TTC549 (cell line): ENCODE results near the gene EPHA6.
"Not testable (repeated sequence)": the region's sequence is repeated elsewhere in the genome, so short reads cannot be mapped to it uniquely, and the experiment has no call there.

ENCODE experiments used
- FAIRE-seq: peaks from 2 replicates; lab custom pipeline; 2012; peaks lifted over from hg19 to GRCh38; lab: Jason Lieb, UNC

EPHA6 gene

DNA sequence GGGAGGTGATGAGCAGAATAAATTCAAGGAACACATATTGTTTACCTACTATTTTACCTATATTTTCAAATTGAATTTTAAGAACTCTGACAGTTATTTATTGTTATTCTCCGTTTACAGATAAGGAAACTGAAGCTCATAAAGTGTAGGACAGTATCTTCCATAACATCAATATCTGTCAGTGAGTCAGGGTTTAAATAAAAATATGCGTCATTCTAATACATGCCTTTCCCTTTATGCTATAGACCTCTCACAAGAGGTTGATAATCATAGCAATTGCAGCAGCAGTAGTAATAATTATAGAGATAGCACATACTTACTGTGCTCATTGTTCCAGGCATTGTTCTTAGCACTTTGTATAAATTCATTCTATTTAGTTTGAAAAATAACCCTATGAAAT, 101.1 kb downstream of the EPHA6 start:
- FAIRE-seq, result no peak

DNA sequence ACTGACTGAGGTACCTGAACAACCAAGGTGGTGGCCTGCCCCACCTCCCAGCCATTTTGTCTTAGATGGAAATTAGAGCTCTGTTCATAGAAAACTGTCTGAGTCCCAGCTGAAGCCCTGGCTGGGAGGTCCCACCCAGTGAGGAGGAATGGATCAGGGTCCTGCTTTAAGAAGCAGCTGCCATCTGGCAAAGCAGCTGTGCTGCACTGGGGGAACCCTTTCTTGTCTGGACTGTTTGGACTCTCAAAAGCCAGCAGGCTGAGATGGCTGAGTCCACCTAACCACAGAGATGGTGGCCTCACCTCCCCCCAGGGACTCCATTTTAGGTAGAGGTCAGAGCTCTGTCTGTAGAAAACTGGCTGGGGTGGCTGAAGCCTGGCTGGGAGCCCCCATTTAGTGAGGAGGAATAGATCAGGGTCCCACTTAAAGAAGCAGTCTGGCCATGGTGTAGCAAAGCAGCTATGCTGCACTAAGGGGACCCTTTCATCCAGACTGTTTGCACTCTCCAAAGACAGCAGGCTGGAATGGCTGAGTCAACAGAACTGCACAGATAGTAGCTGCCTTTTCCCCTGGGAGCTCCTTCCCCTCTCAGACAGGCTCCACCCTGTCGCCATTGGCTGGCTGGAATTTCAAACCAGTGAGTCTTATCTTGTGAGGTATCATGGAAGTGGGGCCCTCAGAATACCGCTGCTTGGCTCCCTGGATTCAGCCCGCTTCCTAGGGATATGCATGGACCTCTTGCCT, 116.9 kb downstream of the EPHA6 start:
- FAIRE-seq, result no peak

DNA sequence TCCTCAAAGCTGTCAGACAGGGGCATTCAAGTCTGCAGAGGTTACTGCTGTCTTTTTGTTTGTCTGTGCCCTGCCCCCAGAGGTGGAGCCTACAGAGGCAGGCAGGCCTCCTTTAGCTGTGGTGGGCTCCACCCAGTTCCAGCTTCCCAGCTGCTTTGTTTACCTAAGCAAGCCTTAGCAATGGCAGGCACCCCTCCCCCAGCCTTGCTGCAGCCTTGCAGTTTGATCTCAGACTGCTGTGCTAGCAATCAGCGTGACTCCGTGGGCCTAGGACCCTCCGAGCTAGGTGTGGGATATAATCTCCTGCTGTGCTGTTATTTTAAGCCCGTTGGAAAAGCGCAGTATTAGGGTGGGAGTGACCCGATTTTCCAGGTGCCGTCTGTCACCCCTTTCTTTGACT, 127.7 kb downstream of the EPHA6 start:
- not testable (repeated sequence) for FAIRE-seq

DNA sequence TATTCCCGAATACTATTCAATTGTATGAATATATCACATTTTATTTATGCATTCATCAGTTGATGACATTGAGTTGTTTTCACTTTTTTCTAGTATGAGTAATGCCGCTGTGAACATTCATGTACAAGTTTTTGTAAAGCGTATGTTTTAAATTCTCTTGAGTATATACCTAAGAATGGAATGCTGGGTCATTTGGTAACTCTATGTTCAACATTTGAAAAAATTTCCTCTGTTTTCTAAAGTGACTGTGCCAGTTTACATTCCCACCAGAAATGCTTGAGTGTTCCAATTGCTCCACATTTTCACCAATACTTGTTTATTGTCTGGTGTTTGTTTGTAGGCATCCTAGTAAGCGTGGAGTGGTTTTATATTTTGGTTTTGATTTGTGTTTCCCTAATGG, 144.5 kb downstream of the EPHA6 start:
- no peak for FAIRE-seq

DNA sequence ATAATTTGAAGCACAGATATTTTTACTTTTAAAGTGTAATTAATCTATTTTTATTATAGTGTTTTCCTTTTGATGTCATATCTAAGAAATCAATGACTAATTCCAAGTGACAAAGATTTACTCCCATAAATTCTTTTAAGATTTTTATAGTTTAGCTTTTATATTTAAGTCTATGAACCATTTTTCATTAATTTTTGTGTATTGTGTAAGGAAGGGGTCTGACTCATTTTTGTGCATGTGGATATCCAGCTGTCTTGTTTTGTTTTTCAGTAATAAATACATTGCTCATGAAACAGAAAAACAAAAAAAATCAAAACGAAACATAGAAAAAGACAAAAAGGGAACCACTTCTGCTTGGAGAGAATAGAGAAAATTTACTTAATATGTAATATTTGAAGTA, 145.1 kb downstream of the EPHA6 start:
- no peak for FAIRE-seq

DNA sequence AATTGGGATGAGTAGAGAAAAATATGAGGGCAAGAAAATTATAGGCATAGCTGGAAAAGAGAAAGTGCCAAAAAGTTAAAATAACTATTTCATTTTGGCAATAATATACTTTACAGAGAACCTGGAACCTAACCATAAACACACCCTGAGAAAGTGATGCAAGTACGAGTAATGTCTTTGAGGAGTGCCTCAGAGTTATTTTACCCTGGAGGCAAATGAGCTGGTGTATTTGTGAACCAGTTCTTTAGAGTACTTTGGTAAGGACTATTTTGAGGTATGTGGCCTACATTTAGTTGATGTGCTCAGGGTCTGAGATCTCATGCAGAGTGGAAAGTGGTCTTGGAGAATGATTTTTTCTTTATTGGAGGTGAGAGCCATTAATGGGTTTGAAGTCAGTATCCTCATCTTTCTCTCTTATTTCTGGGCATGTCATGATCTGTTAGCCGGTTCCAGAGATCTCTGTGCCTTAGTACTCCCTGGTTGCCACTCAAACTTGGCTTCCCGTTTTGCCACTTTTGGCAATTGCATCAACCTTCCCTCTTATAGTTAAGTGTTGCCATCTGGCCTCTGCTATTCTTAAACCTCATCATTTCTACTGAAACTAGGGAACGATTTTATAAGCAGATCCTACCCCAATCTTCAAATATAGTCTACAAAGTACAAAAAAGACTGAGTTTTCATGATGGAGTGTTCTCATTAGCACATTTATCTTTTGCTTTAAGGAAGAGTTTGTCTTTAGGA, 145.7 kb downstream of the EPHA6 start:
- no peak for FAIRE-seq

DNA sequence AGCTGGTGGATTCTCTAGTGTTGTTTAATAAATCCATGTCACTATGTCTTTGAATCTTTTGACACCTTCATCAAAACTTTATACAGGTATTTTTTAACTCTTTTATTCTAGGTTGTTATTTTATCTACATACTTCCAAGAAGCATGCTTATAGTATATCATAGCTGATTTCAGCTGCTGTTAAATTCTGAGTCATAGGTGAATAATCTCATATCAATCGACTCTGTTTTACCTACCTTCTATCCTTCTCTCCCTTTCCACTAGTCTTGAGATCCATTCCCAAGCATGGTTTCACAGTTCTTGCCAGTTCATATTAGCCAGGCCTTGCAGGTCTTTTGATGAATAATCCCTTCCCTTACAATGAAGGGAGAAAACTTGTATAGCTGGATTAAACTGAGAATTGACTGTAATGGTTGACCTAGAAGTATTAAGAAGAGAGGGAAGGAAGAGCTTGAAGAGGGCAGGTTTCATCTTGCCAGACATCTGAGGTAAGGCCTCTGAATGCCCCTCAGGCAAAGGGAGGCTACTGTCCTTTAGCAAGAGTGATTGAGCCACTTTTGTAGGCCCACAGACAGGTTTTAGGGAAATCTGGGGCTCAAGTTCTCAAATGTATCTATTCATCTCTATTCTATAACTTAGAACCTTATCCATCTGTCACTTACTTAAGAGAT, 146.4 kb downstream of the EPHA6 start:
- no peak for FAIRE-seq

DNA sequence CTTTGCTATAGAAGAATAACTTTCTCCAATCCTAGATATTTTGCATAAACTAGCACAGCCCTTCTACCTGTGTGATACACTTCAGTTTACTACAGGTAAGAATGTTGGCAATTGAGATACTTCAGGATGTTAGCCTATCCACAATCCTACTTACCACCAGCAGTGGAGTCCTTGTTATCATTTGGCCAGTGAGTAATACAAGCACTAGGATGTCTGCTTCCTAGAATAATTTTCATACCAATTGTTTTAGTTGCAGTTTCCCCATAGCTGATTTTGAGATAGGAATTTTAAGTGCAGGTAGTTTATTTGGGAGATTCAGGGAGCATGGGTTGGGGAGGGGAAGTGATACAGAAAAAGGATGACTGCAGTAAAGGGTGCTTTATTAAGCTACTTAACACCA, 147.2 kb downstream of the EPHA6 start:
- FAIRE-seq, result no peak

DNA sequence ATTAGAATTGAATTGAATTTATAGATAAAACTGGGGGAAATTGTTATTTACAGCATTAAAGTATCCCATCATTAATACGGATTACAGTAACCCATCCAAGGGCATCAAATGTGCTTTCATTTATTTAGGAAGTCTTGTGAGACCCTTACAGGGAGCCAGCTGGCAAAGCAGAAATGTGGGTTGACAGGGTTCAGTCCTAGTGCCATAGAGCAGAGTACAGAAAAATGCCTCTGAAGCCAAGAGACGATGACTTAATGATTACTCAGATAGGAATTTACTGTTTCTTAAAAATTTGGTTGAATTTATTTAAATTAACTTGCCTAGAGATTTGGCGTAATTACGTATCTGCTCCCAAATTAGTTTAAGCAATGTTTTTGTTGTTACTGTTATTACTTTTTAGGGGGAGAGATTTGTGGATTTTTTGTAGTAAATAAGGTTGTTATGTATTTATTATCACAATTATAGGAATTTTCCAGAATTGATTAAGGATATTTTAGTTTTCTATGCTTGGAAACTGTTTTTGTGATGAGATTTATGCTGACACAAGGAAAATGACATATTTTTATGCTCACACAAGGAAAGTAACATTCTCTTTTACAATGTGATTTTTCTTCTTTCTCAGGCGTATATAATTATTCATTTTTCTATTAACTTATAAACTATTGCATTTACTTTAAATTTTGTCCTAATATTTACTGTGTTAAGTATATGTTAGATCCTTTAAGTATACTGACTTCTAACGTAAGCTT, 152.0 kb downstream of the EPHA6 start:
- no peak for FAIRE-seq

DNA sequence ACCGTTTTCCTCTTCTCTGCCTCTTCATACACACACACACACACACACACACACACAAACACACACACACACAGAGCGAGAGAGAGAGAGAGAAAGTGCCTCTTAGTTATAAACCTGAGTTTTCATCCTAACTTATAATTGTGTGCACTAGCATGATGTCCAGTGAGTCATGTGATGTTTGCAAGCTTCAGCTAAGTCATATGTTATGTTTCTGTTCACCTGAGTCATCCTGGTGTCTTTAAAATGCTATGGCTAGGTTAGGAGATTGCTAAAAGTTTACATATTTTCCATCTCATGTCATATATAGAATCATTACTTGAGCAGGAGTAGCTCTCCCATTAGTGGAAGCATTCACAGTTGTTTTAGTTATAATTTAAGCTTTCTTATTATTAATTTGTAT, 155.8 kb downstream of the EPHA6 start:
- FAIRE-seq, result no peak

DNA sequence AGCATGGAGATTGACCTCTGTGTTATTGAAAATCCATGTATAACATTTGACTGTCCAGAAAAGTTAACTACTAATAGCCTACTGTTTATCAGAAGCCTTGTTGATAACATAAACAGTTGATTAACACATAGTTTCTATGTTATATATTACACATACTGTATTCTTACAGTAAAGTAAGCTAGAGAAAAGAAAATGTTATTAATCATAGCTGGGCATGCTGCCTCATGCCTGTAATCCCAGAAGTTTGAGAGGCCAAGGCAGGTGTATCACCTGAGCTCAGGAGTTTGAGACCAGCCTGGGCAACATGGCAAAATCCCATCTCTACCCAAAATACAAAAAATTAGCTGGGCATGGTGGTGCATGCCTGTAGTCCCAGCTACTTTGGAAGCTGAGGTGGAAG, 163.3 kb downstream of the EPHA6 start:
- no peak for FAIRE-seq

DNA sequence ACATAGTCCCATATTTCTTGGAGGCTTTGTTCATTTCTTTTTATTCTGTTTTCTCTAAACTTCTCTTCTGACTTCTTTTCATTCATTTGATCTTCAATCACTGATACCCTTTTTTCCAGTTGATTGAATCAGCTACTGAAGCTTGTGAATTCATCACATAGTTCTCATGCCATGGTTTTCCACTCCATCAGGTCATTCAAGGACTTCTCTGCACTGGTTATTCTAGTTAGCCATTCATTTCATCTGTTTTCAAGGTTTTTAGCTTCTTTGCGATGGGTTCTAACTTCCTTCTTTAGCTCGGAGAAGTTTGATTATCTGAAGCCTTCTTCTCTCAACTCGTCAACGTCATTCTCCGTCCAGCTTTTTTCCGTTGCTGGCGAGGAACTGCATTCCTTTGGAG, 169.3 kb downstream of the EPHA6 start:
- FAIRE-seq, result not testable (repeated sequence)

DNA sequence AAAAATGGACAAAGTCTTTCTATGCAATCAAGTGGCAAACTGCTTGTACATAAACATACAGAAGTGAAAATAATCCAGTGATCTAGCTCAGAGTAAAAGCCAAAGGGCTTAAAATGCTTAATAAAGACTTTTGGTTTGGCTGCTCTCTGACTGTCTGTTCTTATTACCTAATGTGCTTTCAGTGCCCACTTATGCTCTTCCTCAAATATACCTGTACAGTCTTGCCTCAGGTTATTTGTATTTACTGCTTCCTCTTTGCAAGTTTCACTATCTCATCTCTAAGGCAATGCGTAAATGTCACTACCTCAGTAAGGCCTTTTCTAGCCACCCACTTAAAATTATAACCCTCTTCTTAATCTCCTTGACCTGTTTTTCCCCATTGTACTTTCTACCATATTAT, 171.8 kb downstream of the EPHA6 start:
- no peak for FAIRE-seq

DNA sequence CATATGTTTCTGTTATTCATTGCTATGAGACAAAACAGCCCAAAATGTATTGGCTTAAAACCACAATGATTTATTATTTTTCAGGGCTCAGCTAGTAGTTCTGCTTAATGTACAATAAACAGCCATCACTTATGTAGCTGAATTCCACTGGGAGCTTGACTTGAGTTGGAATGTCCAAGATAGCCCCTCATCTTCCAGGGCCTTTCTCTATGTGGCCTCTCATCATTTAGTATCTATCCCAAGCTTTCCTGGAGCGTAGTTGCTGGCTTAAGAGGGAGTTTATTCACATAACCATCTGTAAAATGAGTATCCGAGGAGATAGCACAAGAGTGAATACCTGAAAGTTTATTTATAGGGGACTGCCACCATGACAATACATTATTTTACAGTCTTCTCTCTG, 176.8 kb downstream of the EPHA6 start:
- no peak for FAIRE-seq

DNA sequence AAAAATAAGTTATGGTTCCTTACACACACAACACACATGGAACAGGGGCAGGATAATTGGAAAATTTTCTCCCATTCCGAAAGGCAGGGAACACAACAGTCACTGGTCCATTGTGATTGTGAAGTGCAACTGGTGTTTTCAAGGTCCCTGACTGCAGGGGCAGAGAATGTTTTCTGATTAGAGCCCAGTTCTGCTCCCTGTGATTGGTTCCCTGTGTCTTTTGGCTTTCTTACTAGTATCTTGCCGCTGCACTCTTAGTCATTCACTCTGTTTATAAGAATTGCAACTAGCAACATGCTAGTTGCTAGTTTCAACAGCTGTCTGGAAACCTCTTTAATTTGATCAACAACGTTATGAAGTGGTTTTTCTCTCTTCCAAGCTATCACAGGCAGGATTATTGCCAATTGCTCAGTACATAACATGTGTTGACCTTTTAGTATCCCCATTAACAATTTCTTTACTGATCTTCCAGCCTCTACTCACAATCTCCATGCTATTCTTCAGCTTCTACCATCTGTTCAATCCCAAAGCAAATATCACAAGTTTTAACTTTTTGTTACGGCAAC, 177.5 kb downstream of the EPHA6 start:
- FAIRE-seq, result no peak

DNA sequence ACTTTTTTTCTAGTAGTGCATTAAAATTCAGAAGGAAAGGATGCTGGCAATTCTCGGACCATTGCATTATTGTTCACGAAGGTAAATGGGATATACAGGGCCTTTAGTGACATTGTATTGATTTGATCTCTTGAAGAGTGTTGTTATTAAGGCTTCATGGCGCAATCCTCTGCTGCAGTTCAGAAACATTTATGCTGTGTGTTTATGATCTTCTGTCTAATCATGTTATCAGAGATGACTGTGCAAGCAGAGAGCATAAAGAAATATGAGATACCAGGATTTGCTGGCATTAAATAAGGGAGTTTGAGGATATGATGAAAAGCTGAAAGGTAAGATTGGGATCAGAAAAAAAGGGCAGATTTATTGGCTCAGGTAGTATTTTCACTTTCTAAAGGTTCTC, 180.6 kb downstream of the EPHA6 start:
- FAIRE-seq, result no peak

DNA sequence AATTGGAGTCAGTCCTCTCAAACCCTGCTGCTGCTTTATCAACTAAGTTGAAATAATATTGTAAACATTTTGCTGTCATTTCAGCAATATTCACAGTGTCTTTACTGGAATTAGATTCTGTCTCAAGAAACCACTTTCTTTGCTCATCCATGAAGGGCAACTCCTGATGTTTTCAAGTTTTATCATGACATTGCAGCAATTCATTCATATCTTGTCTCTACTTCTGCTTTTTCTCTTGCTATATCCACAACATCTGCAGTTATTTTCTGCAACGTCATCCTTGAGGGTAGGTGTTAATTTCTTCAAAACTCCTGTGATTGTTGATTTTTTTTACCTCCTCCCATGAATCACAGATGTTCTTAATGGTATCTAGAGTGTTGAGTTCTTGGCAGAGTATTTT, 181.6 kb downstream of the EPHA6 start:
- FAIRE-seq, result no peak

DNA sequence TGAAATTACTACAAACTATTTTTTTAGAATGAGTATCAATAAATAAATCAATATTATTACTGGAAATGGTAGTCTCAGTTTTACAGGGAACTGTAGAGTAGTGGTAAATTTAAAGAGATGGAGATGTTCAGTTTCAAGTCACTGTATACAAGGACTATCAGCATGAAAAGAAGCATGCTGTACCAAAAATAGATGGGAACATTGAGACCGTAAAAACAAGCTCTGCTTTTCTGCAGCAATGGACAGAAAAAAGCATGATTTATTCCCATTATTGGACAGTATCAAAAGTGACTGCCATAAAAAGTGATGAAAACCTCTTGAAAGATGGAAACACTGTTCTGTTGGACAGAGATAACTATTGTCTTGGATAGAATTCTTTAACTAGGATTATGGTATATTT, 187.2 kb downstream of the EPHA6 start:
- no peak for FAIRE-seq

DNA sequence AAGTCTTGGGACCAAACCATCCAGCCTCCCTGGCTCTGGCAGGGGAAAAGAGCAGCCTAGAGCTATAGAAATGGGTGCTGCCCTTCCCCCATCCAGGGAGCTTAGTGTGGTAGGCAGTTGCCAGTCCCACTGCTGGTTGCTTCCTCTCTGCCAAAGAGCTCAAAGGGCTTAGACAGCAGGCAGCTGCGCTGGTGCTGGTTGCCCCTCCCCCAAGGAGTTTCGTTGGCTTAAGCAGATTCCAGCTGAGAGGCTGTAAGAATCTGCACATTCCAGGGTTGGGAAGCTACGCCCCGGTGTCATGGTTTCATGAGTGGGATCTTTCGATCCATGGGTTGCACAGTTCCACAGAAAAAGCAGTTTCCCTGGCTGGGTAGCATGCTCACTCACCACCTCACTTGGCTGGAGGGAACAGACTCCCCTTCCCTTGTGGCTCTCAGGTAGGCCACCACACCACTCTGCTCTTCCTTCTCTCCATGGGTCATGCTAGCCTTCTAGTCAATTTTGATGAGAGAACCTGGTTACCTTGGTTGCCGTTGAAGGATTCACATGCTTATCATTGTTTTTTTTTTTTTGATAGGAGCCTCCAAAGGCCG, 195.1 kb downstream of the EPHA6 start:
- FAIRE-seq, result no peak

DNA sequence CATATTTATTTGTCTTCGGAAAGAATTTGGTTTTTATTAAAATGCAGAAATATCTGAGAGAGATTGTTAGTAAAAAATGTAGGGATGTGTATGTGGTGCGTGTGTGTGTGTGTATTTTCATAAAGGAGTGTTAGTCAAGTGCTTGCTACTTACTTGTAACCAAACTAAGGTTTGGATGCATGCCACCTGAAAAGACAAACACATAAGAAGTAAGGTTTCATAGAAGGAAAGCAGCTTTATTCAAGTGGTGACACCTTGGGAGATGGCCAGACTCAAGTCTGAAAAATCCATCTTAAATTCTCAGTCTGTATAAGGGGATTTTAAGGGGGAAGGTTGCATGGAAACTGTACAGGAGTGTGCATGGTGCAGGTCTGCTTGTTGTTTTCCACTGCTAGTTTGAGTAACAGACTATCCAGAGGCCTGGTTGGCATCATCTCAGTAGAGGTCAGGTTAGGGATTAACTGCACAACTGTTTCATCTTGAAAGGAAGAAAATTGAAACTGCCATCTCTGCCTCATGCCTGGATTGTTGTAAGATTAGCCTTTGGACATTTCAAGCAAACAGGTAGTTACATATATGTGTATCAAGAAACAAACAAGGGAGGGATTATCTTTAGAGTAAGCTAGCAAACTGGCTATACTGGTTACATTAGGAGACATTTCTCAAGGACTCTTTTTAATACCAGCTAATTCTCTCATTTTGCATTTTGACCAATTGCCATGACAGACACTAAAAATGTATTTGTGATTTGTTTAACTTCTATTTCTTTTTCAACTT, 196.7 kb downstream of the EPHA6 start:
- no peak for FAIRE-seq

DNA sequence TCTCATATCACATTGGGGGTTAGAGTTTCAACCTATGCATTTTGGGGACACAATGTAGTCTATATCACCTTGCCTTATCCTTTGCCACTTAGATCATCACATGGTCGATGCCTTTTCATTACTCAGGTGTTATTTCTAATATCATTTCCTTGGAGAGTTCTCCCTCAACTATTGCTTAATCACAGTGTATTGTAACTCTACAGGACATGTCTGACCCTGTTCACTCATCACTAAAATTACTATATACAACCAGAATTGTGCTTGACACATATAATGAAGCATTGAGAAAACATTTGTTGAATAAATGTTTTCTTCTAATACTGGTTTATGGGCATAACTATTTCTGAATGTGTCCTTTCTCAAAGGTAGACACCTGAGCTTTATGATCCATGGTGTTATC, 207.4 kb downstream of the EPHA6 start:
- no peak for FAIRE-seq
